Esophagus muscularis mucosa (tissue), 4 donors: ENCODE measurements around the gene ANLN. TPM values are rescaled to one million over a fixed set of nuclear protein-coding genes. Genes with fewer than 3 reads are reported as not detected.

ENCODE experiments used
- DNase-seq: peaks from one replicate; pipeline ENCODE4 v3.0.0-alpha.2; 2017; ENCODE audit errors: extremely low spot score
- H3K27ac ChIP-seq, 4 donors: fragments of 200-600 bp; sonication (generic); replicated peaks in 1 of 4; 1 replicate in 3 of 4; 2 replicates in 1 of 4; pipeline ENCODE4 v1.5.1; 2016 to 2019; ENCODE audit warnings: mild to moderate bottlenecking in 1 of 4
- H3K27me3 ChIP-seq, 4 donors: fragments of 200-600 bp; sonication (generic); one replicate each; pipeline versions ENCODE4 v1.5.1 to v1.6.0; 2016 to 2019
- H3K36me3 ChIP-seq, 4 donors: fragments of 200-600 bp; sonication (generic); one replicate each; pipeline ENCODE4 v1.5.1; 2016 to 2019
- H3K4me1 ChIP-seq, 4 donors: fragments of 200-600 bp; sonication (generic); one replicate each; pipeline ENCODE4 v1.5.1; 2016 to 2019
- H3K4me3 ChIP-seq, 4 donors: fragments of 200-600 bp; sonication (generic); 1 replicate in 2 of 4; 2 replicates in 2 of 4; pipeline ENCODE4 v1.5.1; 2016 to 2019; ENCODE audit warnings: mild to moderate bottlenecking in 4 of 4, moderate library complexity in 1 of 4
- H3K9me3 ChIP-seq, 4 donors: fragments of 200-600 bp; sonication (generic); 1 replicate in 3 of 4; 2 replicates in 1 of 4; pipeline ENCODE4 v1.5.1; 2016 to 2019
- CTCF ChIP-seq, 3 experiments: fragments of 200-600 bp in 2 of 3; fragments of 450-650 bp in 1 of 3; sonication (generic) in 2 of 3; IDR thresholded peaks; one replicate each; pipeline ENCODE4 v1.5.1; 2017 to 2019; ENCODE audit warnings: antibody characterized with exemption in 3 of 3, mild to moderate bottlenecking in 2 of 3, moderate library complexity in 1 of 3
- EP300 ChIP-seq: sonication (generic); formaldehyde crosslinking; IDR thresholded peaks from one replicate; pipeline ENCODE4 v1.6.1; 2017; ENCODE audit warnings: antibody characterized with exemption
- POLR2A ChIP-seq: fragments of 450-650 bp; IDR thresholded peaks from one replicate; pipeline ENCODE4 v1.6.1; 2017; ENCODE audit warnings: antibody characterized with exemption, moderate library complexity, mild to moderate bottlenecking, low read depth
- POLR2AphosphoS5 ChIP-seq, 2 donors: sonication (generic); formaldehyde crosslinking; IDR thresholded peaks; one replicate each; pipeline ENCODE4 v1.6.1; 2017; ENCODE audit warnings: antibody characterized with exemption in 2 of 2
- WGBS: methylation state at CpG from one replicate; pipeline ENCODE4 v1.1.5; 2018; 5-methylcytosine and 5-hydroxymethylcytosine counted together
- intact Hi-C: fragments of 100-400 bp; cut with DNase I; formaldehyde crosslinking; loops from one replicate; pipeline ENCODE4 v1.15.1; 2023
- total RNA-seq, 4 donors: library from RNA; depleted of rRNA; stranded (reverse); fragments of >200 nt; gene quantifications; one replicate each; pipeline versions ENCODE4 v1.1.0 to v1.2.1, GENCODE V29; 2016

The ANLN gene
- total RNA-seq, 4 donors from 2014 or later: 4.1 to 11.2 (median 8.0) TPM

DNA sequence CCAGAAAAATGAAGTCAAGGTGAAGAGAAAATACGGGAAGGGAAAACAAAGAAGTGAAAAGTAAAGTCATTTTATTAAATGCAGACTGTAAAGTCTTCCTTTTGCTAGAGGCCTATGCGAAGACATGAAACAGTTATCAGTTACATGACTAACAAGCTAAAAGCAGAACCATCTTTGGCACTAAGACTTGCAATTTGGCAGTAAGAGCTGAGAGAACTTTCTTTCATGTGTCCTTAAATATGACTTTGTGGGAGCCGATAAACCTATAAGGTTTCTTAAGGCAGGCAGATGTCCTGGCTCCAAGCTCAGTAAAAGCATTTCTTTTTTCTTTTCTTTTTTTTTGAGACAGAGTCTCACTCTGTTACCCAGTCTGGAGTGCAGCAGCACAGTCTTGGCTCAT, 10.4 kb downstream of the ANLN start:
- intact Hi-C loops: no loop called here
- Histone ChIP-seq H3K4me3 (no peak overlapping the region), H3K9me3 (no peaks in the 10 kb centered on the region), H3K36me3 (no peaks in the 10 kb centered on the region), H3K27me3 (no peaks in the 10 kb centered on the region), H3K27ac (no peak overlapping the region), H3K4me1 (no peaks in the 10 kb centered on the region)
- 77% methylated on average over 3 of the region's 3 CpGs for WGBS
- TF ChIP-seq CTCF (IDR thresholded peaks at IDR 0.05) (no peak), POLR2A (no peak)
- DNase-seq: no peak

- WGBS: 97% methylated on average over 3 of the region's 3 CpGs
- TF ChIP-seq POLR2AphosphoS5 (IDR thresholded peaks at IDR 0.05) (no peak), CTCF (IDR thresholded peaks at IDR 0.05) (no peak), POLR2A (no peak), EP300 (no peak)
- no peak overlapping the region for H3K4me3 ChIP-seq
These were observed 10.9 kb downstream of the ANLN start for GRCh38 chr7:36400606-36401005.

DNA sequence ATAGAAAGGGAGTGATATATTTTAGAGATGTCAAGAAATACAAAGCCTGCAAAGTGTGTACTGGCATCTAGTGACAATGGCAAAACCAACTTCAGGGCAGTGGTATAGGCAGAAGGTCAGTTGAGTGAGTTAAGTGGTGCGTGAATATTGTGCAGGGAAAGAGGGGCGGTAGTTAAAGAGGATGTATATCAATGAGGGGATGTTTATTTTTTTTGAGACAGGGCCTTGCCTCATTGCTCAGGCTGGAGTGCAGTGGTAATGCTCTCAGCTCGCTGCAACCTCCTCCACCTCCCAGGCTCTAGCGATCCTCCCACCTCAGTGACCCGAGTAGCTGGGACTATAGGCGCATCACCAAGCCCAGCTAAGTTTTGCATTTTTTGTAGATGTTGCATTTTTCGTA, 13.8 kb downstream of the ANLN start:
- Histone ChIP-seq H3K4me1 (no peaks in the 10 kb centered on the region), H3K4me3 (no peak overlapping the region), H3K27me3 (no peaks in the 10 kb centered on the region), H3K9me3 (no peaks in the 10 kb centered on the region), H3K27ac (no peak overlapping the region), H3K36me3 (no peaks in the 10 kb centered on the region)
- intact Hi-C loops: no loop called here
- no peak for DNase-seq
- no peak for TF ChIP-seq POLR2A
- no peak for TF ChIP-seq EP300
- TF ChIP-seq CTCF (IDR thresholded peaks at IDR 0.05): no peak
- TF ChIP-seq POLR2AphosphoS5 (IDR thresholded peaks at IDR 0.05): no peak
- 94% methylated on average over 7 of the region's 7 CpGs for WGBS

More at GRCh38 chr7:36400606-36401005, 10.9 kb downstream of the ANLN start:
- Histone ChIP-seq H3K36me3 (no peaks in the 10 kb centered on the region), H3K27me3 (no peaks in the 10 kb centered on the region), H3K9me3 (no peaks in the 10 kb centered on the region), H3K27ac (no peak overlapping the region), H3K4me1 (no peaks in the 10 kb centered on the region)
- DNase-seq: no peak
- intact Hi-C loops: no loop called here

DNA sequence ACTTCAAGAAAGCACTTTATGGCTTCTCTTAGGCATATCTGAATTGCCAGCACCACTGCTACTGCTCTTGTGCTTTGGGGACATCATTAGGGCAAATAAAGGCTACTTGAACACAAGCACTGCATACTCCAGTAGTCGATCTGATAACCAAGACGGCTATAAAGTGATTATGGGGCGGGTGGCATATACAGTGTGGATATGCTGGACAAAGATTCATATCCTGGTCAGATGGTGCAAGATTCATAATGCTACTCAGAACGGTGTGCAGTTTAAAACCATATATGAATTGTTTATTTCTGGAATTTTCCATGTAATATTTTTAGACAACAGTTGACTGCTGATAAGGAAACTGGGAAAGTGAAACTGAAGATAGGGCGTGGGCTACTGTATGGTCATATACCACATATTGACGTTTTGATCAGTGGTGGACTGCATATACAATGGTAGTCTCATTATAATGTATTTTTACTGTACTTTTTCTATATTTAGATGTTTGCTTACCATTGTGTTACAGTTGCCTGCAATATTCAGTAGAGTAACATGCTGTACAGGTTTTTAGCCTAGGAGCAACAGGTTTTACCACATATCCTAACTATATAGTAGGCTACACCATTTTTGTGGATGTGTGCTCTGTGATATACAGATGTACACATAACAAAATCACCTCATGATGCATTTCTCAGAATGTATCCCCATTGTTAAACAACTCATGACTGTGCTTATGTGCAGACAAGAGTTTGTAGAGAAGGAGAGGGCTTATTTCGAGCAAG, 15.2 kb downstream of the ANLN start:
- no peak for DNase-seq
- Histone ChIP-seq H3K36me3 (no peaks in the 10 kb centered on the region), H3K27ac (no peak overlapping the region), H3K4me3 (no peak overlapping the region), H3K27me3 (no peaks in the 10 kb centered on the region), H3K9me3 (no peaks in the 10 kb centered on the region), H3K4me1 (no peaks in the 10 kb centered on the region)
- intact Hi-C loops: no loop called here
- WGBS: 88% methylated on average over 7 of the region's 7 CpGs
- TF ChIP-seq POLR2AphosphoS5 (IDR thresholded peaks at IDR 0.05) (no peak), EP300 (no peak), POLR2A (no peak), CTCF (IDR thresholded peaks at IDR 0.05) (no peak)

DNA sequence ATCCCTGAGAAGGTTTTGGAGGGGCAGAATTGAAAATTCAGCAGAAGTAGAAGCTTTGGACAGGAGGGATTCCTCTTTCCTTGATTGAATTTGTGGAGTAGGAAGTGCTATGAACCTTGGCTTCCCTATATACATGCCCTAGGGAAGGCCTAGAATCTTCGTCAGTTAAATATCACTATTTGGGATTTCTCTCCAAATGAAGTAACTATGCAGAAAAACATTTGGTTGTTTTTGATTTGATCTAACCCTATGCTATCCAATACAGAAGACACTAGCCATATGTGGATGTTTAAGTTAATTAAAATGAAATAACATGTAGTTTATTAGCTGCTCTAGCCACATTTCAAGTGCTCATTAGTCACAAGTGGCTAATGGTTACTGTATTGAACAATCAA, 15.7 kb downstream of the ANLN start:
- intact Hi-C loops: no loop called here
- Histone ChIP-seq H3K4me1 (no peaks in the 10 kb centered on the region), H3K36me3 (no peaks in the 10 kb centered on the region), H3K27ac (no peak overlapping the region), H3K9me3 (no peaks in the 10 kb centered on the region), H3K4me3 (no peak overlapping the region), H3K27me3 (no peaks in the 10 kb centered on the region)
- DNase-seq: no peak
- 100% methylated on average over 1 of the region's 1 CpG for WGBS
- TF ChIP-seq CTCF (IDR thresholded peaks at IDR 0.05): no peak
- no peak for TF ChIP-seq EP300
- TF ChIP-seq POLR2A: no peak
- TF ChIP-seq POLR2AphosphoS5 (IDR thresholded peaks at IDR 0.05): no peak
